Nephron (organoid): ENCODE results near the gene PRDM1.

ENCODE experiments used
- H3K27ac Mint-ChIP-seq, 3 experiments: 2 replicates each; pipeline ENCODE4 v1.8.0; 2020; ENCODE audit warnings: mixed read lengths in 3 of 3, mild to moderate bottlenecking in 2 of 3, moderate library complexity in 1 of 3
- H3K27me3 Mint-ChIP-seq: 2 replicates; pipeline ENCODE4 v1.8.0; 2021; ENCODE audit warnings: low read depth, mild to moderate bottlenecking, moderate library complexity, mixed read lengths
- H3K36me3 Mint-ChIP-seq: 2 replicates; pipeline ENCODE4 v1.8.0; 2020; ENCODE audit warnings: low read depth, mixed read lengths
- H3K4me1 Mint-ChIP-seq: 2 replicates; pipeline ENCODE4 v1.8.0; 2020; ENCODE audit warnings: mixed read lengths
- H3K4me3 Mint-ChIP-seq, 3 experiments: 2 replicates each; pipeline ENCODE4 v1.8.0; 2020; ENCODE audit warnings: mild to moderate bottlenecking in 3 of 3, mixed read lengths in 3 of 3, moderate library complexity in 2 of 3
- H3K9me3 Mint-ChIP-seq: 2 replicates; pipeline ENCODE4 v1.8.0; 2020; ENCODE audit warnings: mixed read lengths
- CTCF ChIP-seq, 3 experiments: fragments of 200-600 bp; sonication (generic); IDR thresholded peaks; one replicate each; pipeline ENCODE4 v1.5.0; 2021; ENCODE audit warnings: antibody characterized with exemption in 3 of 3; ENCODE audit not compliant: unreplicated experiment in 3 of 3

PRDM1 gene

GRCh38 chr6:106106276-106107042, 20.3 kb downstream of the PRDM1 start:
- Mint-ChIP-seq H3K4me3 (no peak overlapping the region), H3K27me3 (peaks cover 30% of the 10 kb centered on the region), H3K4me1 (peaks cover 6% of the 10 kb centered on the region), H3K9me3 (no peaks in the 10 kb centered on the region), H3K36me3 (peaks cover 11% of the 10 kb centered on the region), H3K27ac (no peak overlapping the region)
- TF ChIP-seq CTCF (IDR thresholded peaks at IDR 0.05; ENCODE audit: unreplicated experiment in 3 of 3): no peak

GRCh38 chr6:106107043-106107613, 21.0 kb downstream of the PRDM1 start:
- Mint-ChIP-seq H3K36me3 (peaks cover 11% of the 10 kb centered on the region), H3K9me3 (no peaks in the 10 kb centered on the region), H3K27me3 (peaks cover 27% of the 10 kb centered on the region), H3K4me1 (peaks cover 10% of the 10 kb centered on the region), H3K27ac (no peak overlapping the region), H3K4me3 (no peak overlapping the region)
- TF ChIP-seq CTCF (IDR thresholded peaks at IDR 0.05; ENCODE audit: unreplicated experiment in 3 of 3): no peak

- peaks cover 10% of the 10 kb centered on the region for H3K4me1 Mint-ChIP-seq
- H3K27me3 Mint-ChIP-seq: peaks cover 17% of the 10 kb centered on the region
- no peak overlapping the region for H3K4me3 Mint-ChIP-seq
- peaks cover 11% of the 10 kb centered on the region for H3K36me3 Mint-ChIP-seq
- TF ChIP-seq CTCF (IDR thresholded peaks at IDR 0.05; ENCODE audit: unreplicated experiment in 3 of 3): no peak
- no peak overlapping the region for H3K27ac Mint-ChIP-seq
- H3K9me3 Mint-ChIP-seq: no peaks in the 10 kb centered on the region
Measured at GRCh38 chr6:106108129-106108528, 22.0 kb downstream of the PRDM1 start.

- Mint-ChIP-seq H3K4me3 (no peak overlapping the region), H3K36me3 (peaks cover 11% of the 10 kb centered on the region), H3K27me3 (peaks cover 9% of the 10 kb centered on the region), H3K4me1 (peaks cover 18% of the 10 kb centered on the region), H3K9me3 (no peaks in the 10 kb centered on the region), H3K27ac (no peak overlapping the region)
- no peak for TF ChIP-seq CTCF (IDR thresholded peaks at IDR 0.05; ENCODE audit: unreplicated experiment in 3 of 3)
Measured at GRCh38 chr6:106109029-106109428, 22.9 kb downstream of the PRDM1 start.

- TF ChIP-seq CTCF (IDR thresholded peaks at IDR 0.05; ENCODE audit: unreplicated experiment in 3 of 3): no peak
- peaks cover 11% of the 10 kb centered on the region for H3K27me3 Mint-ChIP-seq
- no peaks in the 10 kb centered on the region for H3K9me3 Mint-ChIP-seq
Measured at GRCh38 chr6:106110164-106110826, 24.2 kb downstream of the PRDM1 start.

More at GRCh38 chr6:106110164-106110826, 24.2 kb downstream of the PRDM1 start:
- Mint-ChIP-seq H3K27ac (no peak overlapping the region), H3K4me1 (peaks cover 21% of the 10 kb centered on the region), H3K36me3 (peaks cover 4% of the 10 kb centered on the region), H3K4me3 (no peak overlapping the region)
